HCT116 (cell line): ENCODE data around the gene LRRK1. TPM values are rescaled to one million over a fixed set of nuclear protein-coding genes. Genes with fewer than 3 reads are reported as not detected.

Source experiments
- ATAC-seq: fragments of 200-7000 bp; cut with Tn5 transposase; 2 replicates; pipeline ENCODE4 v1.9.1; 2020; ENCODE audit warnings: mild to moderate bottlenecking, moderate library complexity
- BruUV-seq: library from RNA; stranded (reverse); fragments of 400-500 nt; replicated peaks from 2 replicates; lab custom pipeline; 2021; lab: Mats Ljungman, UMichigan
- CTCF ChIA-PET: fragments of 300-600 bp; sonication (Branson Sonifier 250); formaldehyde crosslinking; loops from one replicate; lab custom pipeline; 2021; ENCODE audit warnings: antibody characterized with exemption; lab: Charles Lee
- POLR2A ChIA-PET: fragments of 300-600, 350-600 bp; sonication (Branson Sonifier 250); formaldehyde crosslinking; loops from one replicate; lab custom pipeline; 2021; ENCODE audit warnings: antibody characterized with exemption; lab: Charles Lee
- RAD21 ChIA-PET, 2 experiments: fragments of 300-600 bp; sonication (Branson Sonifier 250); formaldehyde crosslinking; loops; one replicate each; lab custom pipeline; 2023; ENCODE audit warnings: low total read pairs in 2 of 2; ENCODE audit not compliant: uncharacterized antibody in 2 of 2, unreplicated experiment in 2 of 2, low non-redundant PET in 1 of 2; lab: Charles Lee
- DNase-seq: peaks from one replicate; pipeline ENCODE4 v3.0.0-alpha.2; 2010; ENCODE audit warnings: low read depth, low spot score
- H2AFZ ChIP-seq: fragments of 200-600 bp; shearing (Covaris generic), sonication (generic); 2 replicates; pipeline ENCODE4 v1.6.1; 2017; ENCODE audit warnings: low read depth, mixed run types, mixed read lengths, antibody characterized with exemption, low read length; ENCODE audit not compliant: poor library complexity, severe bottlenecking
- H3K27ac ChIP-seq: 2 replicates; pipeline ENCODE4 v1.5.1; 2012; ENCODE audit warnings: low read depth, low read length
- H3K27me3 ChIP-seq: fragments of 200-600 bp; sonication (generic); 2 replicates; pipeline ENCODE4 v1.6.1; 2016; ENCODE audit warnings: mixed run types, low read length, mixed read lengths; ENCODE audit not compliant: insufficient read depth
- H3K36me3 ChIP-seq, 2 experiments: fragments of 200-500 bp in 1 of 2; fragments of 200-600 bp in 1 of 2; sonication (Bioruptor generic) in 1 of 2; sonication (generic) in 1 of 2; 2 replicates each; pipeline versions ENCODE4 v1.5.1 to v1.6.1; 2014 to 2016; ENCODE audit warnings: low read length in 2 of 2, inconsistent platforms in 1 of 2, mixed read lengths in 1 of 2, mixed run types in 1 of 2; ENCODE audit not compliant: insufficient read depth in 2 of 2, control insufficient read depth in 1 of 2
- H3K4me1 ChIP-seq, 2 experiments: fragments of 200-600 bp in 1 of 2; sonication (generic) in 1 of 2; 2 replicates each; pipeline versions ENCODE4 v1.5.1 to v1.6.1; 2012 to 2017; ENCODE audit warnings: low read length in 2 of 2, inconsistent platforms in 1 of 2, mild to moderate bottlenecking in 1 of 2, mixed read lengths in 1 of 2, mixed run types in 1 of 2, moderate library complexity in 1 of 2; ENCODE audit not compliant: insufficient read depth in 2 of 2, control insufficient read depth in 1 of 2
- H3K4me2 ChIP-seq: fragments of 200-600 bp; sonication (generic); 2 replicates; pipeline ENCODE4 v1.6.1; 2017; ENCODE audit warnings: mixed run types, low read length, mixed read lengths
- H3K4me3 ChIP-seq, 2 experiments: fragments of 200-600 bp in 1 of 2; sonication (generic) in 1 of 2; replicated peaks in 1 of 2; 2 replicates each; pipeline ENCODE4 v1.5.1; 2011 to 2016; ENCODE audit warnings: low read length in 2 of 2, control low read depth in 1 of 2, low read depth in 1 of 2, mild to moderate bottlenecking in 1 of 2, mixed read lengths in 1 of 2, mixed run types in 1 of 2
- H3K79me2 ChIP-seq: fragments of 200-600 bp; sonication (generic); 2 replicates; pipeline ENCODE4 v1.6.1; 2017; ENCODE audit warnings: mild to moderate bottlenecking, mixed run types, low read length, moderate library complexity, mixed read lengths; ENCODE audit not compliant: insufficient read depth
- H3K9ac ChIP-seq: fragments of 200-600 bp; sonication (generic); 2 replicates; pipeline ENCODE4 v1.6.1; 2016; ENCODE audit warnings: low read length, mixed read lengths
- H3K9me2 ChIP-seq: fragments of 200-600 bp; sonication (generic), shearing (Covaris generic); 2 replicates; pipeline ENCODE4 v1.6.1; 2017; ENCODE audit warnings: mixed run types, mild to moderate bottlenecking, moderate library complexity; ENCODE audit not compliant: insufficient read depth
- H3K9me3 ChIP-seq, 2 experiments: fragments of 200-500 bp in 1 of 2; fragments of 200-600 bp in 1 of 2; sonication (Bioruptor generic) in 1 of 2; sonication (generic) in 1 of 2; 2 replicates each; pipeline ENCODE4 v1.6.1; 2014 to 2017; ENCODE audit warnings: low read length in 2 of 2, mixed read lengths in 2 of 2, inconsistent platforms in 1 of 2, low read depth in 1 of 2, mild to moderate bottlenecking in 1 of 2, mixed run types in 1 of 2, moderate library complexity in 1 of 2; ENCODE audit not compliant: control insufficient read depth in 1 of 2, insufficient read depth in 1 of 2
- H4K20me1 ChIP-seq: fragments of 200-600 bp; sonication (generic), shearing (Covaris generic); 2 replicates; pipeline ENCODE4 v1.6.1; 2017; ENCODE audit warnings: mixed run types, mild to moderate bottlenecking, moderate library complexity; ENCODE audit not compliant: insufficient read depth
- CBX3 ChIP-seq: IDR thresholded peaks from 2 replicates; pipeline ENCODE4 v1.6.1; 2012; ENCODE audit warnings: low read depth
- CEBPB ChIP-seq: IDR thresholded peaks from 2 replicates; pipeline ENCODE4 v1.6.1; 2012; ENCODE audit warnings: low read depth
- ELF1 ChIP-seq: IDR thresholded peaks from 2 replicates; pipeline ENCODE4 v1.6.1; 2012; ENCODE audit warnings: low read depth, borderline replicate concordance
- FOSL1 ChIP-seq: IDR thresholded peaks from 2 replicates; pipeline ENCODE4 v1.6.1; 2012; ENCODE audit warnings: low read depth
- MAX ChIP-seq: IDR thresholded peaks from 2 replicates; pipeline ENCODE4 v1.6.1; 2012
- POLR2A ChIP-seq: IDR thresholded peaks from 2 replicates; pipeline ENCODE4 v1.7.0; 2011; ENCODE audit warnings: borderline replicate concordance; ENCODE audit not compliant: insufficient read depth, insufficient read length; ENCODE audit errors: extremely low read depth
- POLR2AphosphoS5 ChIP-seq: IDR thresholded peaks from 2 replicates; pipeline ENCODE4 v1.6.1; 2011; ENCODE audit warnings: mild to moderate bottlenecking, low read depth, low read length, moderate library complexity
- REST ChIP-seq: IDR thresholded peaks from 2 replicates; pipeline ENCODE4 v1.6.1; 2012; ENCODE audit warnings: low read depth
- SIN3A ChIP-seq: IDR thresholded peaks from 2 replicates; pipeline ENCODE4 v1.6.1; 2012; ENCODE audit warnings: low read depth
- YY1 ChIP-seq: IDR thresholded peaks from 2 replicates; pipeline ENCODE4 v1.6.1; 2011; ENCODE audit warnings: low read length, low read depth, moderate library complexity, mild to moderate bottlenecking; ENCODE audit not compliant: insufficient replicate concordance; ENCODE audit errors: extremely low read depth
- ZFX ChIP-seq: fragments of 450-650 bp; IDR thresholded peaks from 2 replicates; pipeline ENCODE4 v1.6.1; 2017
- intact Hi-C: fragments of 100-400 bp; cut with micrococcal nuclease; formaldehyde crosslinking; loops from 2 replicates; pipeline ENCODE4 v1.10.0; 2022
- total RNA-seq: library from RNA; stranded (reverse); gene quantifications from one replicate; pipeline ENCODE4 v1.2.1, GENCODE V29; 2021; ENCODE audit not compliant: unreplicated experiment
- TF ChIP-seq, protein P1 (sequence below), 3 experiments: fragments of 200-600 bp in 1 of 3; sonication (generic) in 1 of 3; IDR thresholded peaks in 2 of 3; conservative IDR thresholded peaks in 1 of 3; 2 replicates each; pipeline ENCODE4 v1.5.1; 2012 to 2017; ENCODE audit warnings: low read depth in 2 of 3, low read length in 2 of 3, antibody characterized with exemption in 1 of 3, borderline replicate concordance in 1 of 3, control low read depth in 1 of 3, mild to moderate bottlenecking in 1 of 3, mixed read lengths in 1 of 3, mixed run types in 1 of 3, moderate library complexity in 1 of 3; ENCODE audit not compliant: insufficient read depth in 1 of 3

Gene LRRK1
- total RNA-seq, 1 experiment from 2014 or later, result 21.6 TPM

- no peak overlapping the region for H3K27ac ChIP-seq
- CTCF ChIA-PET, result no interaction called here
Observed at GRCh38 chr15:101100593-101101442, 181.7 kb downstream of the LRRK1 start.

More at GRCh38 chr15:101100593-101101442, 181.7 kb downstream of the LRRK1 start:
- ChIA-PET POLR2A (no interaction called here), RAD21 (no interaction called here)
- TF ChIP-seq ZFX, result no peak
- no peak for TF ChIP-seq YY1
- no peak for TF ChIP-seq POLR2AphosphoS5
- TF ChIP-seq CBX3, result no peak
- no peak for TF ChIP-seq POLR2A
- no peak for TF ChIP-seq REST
- no peak for TF ChIP-seq MAX
- TF ChIP-seq SIN3A, result no peak
- TF ChIP-seq, protein P1, sequence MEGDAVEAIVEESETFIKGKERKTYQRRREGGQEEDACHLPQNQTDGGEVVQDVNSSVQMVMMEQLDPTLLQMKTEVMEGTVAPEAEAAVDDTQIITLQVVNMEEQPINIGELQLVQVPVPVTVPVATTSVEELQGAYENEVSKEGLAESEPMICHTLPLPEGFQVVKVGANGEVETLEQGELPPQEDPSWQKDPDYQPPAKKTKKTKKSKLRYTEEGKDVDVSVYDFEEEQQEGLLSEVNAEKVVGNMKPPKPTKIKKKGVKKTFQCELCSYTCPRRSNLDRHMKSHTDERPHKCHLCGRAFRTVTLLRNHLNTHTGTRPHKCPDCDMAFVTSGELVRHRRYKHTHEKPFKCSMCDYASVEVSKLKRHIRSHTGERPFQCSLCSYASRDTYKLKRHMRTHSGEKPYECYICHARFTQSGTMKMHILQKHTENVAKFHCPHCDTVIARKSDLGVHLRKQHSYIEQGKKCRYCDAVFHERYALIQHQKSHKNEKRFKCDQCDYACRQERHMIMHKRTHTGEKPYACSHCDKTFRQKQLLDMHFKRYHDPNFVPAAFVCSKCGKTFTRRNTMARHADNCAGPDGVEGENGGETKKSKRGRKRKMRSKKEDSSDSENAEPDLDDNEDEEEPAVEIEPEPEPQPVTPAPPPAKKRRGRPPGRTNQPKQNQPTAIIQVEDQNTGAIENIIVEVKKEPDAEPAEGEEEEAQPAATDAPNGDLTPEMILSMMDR (IDR thresholded peaks at IDR 0.05 in 2 of 3, conservative IDR thresholded peaks at IDR 0.05 in 1 of 3; ENCODE audit: borderline replicate concordance in 1 of 3, insufficient read depth in 1 of 3, low read depth in 2 of 3, low read length in 2 of 3), result no peak
- no peak for TF ChIP-seq FOSL1
- no peak for TF ChIP-seq ELF1
- no peak for TF ChIP-seq CEBPB
- TF ChIP-seq, all 23 proteins: peak for 0
- Histone ChIP-seq H3K9me2 (no peaks in the 10 kb centered on the region), H3K4me1 (peaks cover 9 to 14% of the 10 kb centered on the region in 2 experiments), H3K4me2 (no peak overlapping the region), H3K79me2 (no peaks in the 10 kb centered on the region), H3K36me3 (no peaks in the 10 kb centered on the region), H3K27me3 (no peaks in the 10 kb centered on the region), H3K9me3 (no peaks in the 10 kb centered on the region), H4K20me1 (no peaks in the 10 kb centered on the region), H3K4me3 (no peak overlapping the region), H3K9ac (no peak overlapping the region), H2AFZ (no peak overlapping the region)
- BruUV-seq, result no TSS peak
- ATAC-seq (no peak), DNase-seq (no peak)
- intact Hi-C loops, result no loop called here
